ENCODE measurements around the gene DRC1.
"Not testable (repeated sequence)": the region's sequence is repeated elsewhere in the genome, so short reads cannot be mapped to it uniquely, and the experiment has no call there.

The DRC1 gene

GRCh38 chr2:26463244-26464192 lies 61.8 kb downstream of the DRC1 start:
- DNase-seq (ENCODE audit: low spot score) = no peak

GRCh38 chr2:26464390-26465265 lies 62.9 kb downstream of the DRC1 start:
- no peak for DNase-seq (ENCODE audit: low spot score)

GRCh38 chr2:26465266-26465925 lies 63.7 kb downstream of the DRC1 start:
- DNase-seq (ENCODE audit: low spot score) = no peak

- no peak for DNase-seq (ENCODE audit: low spot score)
These were observed 64.3 kb downstream of the DRC1 start for GRCh38 chr2:26465981-26466471.

- DNase-seq (ENCODE audit: low spot score) = no peak
These were observed 65.1 kb downstream of the DRC1 start for GRCh38 chr2:26466662-26467310.

GRCh38 chr2:26468544-26468943 lies 66.8 kb downstream of the DRC1 start:
- DNase-seq (ENCODE audit: low spot score) = not testable (repeated sequence)

- DNase-seq (ENCODE audit: low spot score) = peak; percentile 41
These were observed 67.5 kb downstream of the DRC1 start for GRCh38 chr2:26469092-26469710.

GRCh38 chr2:26469955-26470354 lies 68.2 kb downstream of the DRC1 start:
- no peak for DNase-seq (ENCODE audit: low spot score)

GRCh38 chr2:26470601-26471260 lies 69.0 kb downstream of the DRC1 start:
- no peak for DNase-seq (ENCODE audit: low spot score)

GRCh38 chr2:26471289-26471688 lies 69.6 kb downstream of the DRC1 start:
- DNase-seq (ENCODE audit: low spot score) = no peak

- DNase-seq (ENCODE audit: low spot score) = no peak
These were observed 70.3 kb downstream of the DRC1 start for GRCh38 chr2:26471766-26472706.

- no peak for DNase-seq (ENCODE audit: low spot score)
These were observed 71.3 kb downstream of the DRC1 start for GRCh38 chr2:26472821-26473655.

- no peak for DNase-seq (ENCODE audit: low spot score)
These were observed 72.1 kb downstream of the DRC1 start for GRCh38 chr2:26473796-26474195.

- DNase-seq (ENCODE audit: low spot score) = no peak
These were observed 72.6 kb downstream of the DRC1 start for GRCh38 chr2:26474261-26474785.

GRCh38 chr2:26475037-26475436 lies 73.3 kb downstream of the DRC1 start:
- no peak for DNase-seq (ENCODE audit: low spot score)

GRCh38 chr2:26475832-26476501 lies 74.2 kb downstream of the DRC1 start:
- DNase-seq (ENCODE audit: low spot score) = no peak

- DNase-seq (ENCODE audit: low spot score) = no peak
These were observed 75.6 kb downstream of the DRC1 start for GRCh38 chr2:26477126-26477910.
